IMR-90 (cell line): Measurements from ENCODE around the gene GINS1.

ENCODE experiments used
- CHD1 ChIP-seq: IDR thresholded peaks from 2 replicates; pipeline ENCODE4 v1.6.1; 2012; ENCODE audit warnings: low read depth, low read length, improper control_type of control experiment
- CTCF ChIP-seq: conservative IDR thresholded peaks from 2 replicates; pipeline ENCODE4 v1.5.1; 2012; ENCODE audit warnings: mild to moderate bottlenecking, low read depth, low read length, improper control_type of control experiment
- ELK1 ChIP-seq: fragments of 150-350 bp; IDR thresholded peaks from 2 replicates; pipeline ENCODE4 v1.6.1; 2016; ENCODE audit warnings: low read depth, mild to moderate bottlenecking, low read length, moderate library complexity, borderline replicate concordance
- MAZ ChIP-seq: IDR thresholded peaks from 2 replicates; pipeline ENCODE4 v1.6.1; 2012; ENCODE audit warnings: low read depth, mild to moderate bottlenecking, low read length, improper control_type of control experiment, moderate library complexity, borderline replicate concordance
- POLR2A ChIP-seq: IDR thresholded peaks from 2 replicates; pipeline ENCODE4 v1.6.1; 2012; ENCODE audit warnings: mild to moderate bottlenecking, low read depth, low read length
- RAD21 ChIP-seq: IDR thresholded peaks from 2 replicates; pipeline ENCODE4 v1.6.1; 2012; ENCODE audit warnings: low read length, improper control_type of control experiment
- RCOR1 ChIP-seq: IDR thresholded peaks from 2 replicates; pipeline ENCODE4 v1.6.1; 2012; ENCODE audit warnings: mild to moderate bottlenecking, low read length, improper control_type of control experiment; ENCODE audit not compliant: insufficient replicate concordance
- RFX5 ChIP-seq: IDR thresholded peaks from 2 replicates; pipeline ENCODE4 v1.8.0; 2012; ENCODE audit warnings: low read depth, mild to moderate bottlenecking, low read length, moderate library complexity
- SMC3 ChIP-seq: fragments of 150-350 bp; IDR thresholded peaks from 2 replicates; pipeline ENCODE4 v1.6.1; 2016; ENCODE audit warnings: low read depth, mild to moderate bottlenecking, antibody characterized with exemption, low read length, moderate library complexity

GRCh38 chr20:25418776-25419175, 11.3 kb downstream of the GINS1 start:
- no peak for TF ChIP-seq POLR2A
- TF ChIP-seq CTCF = no peak
- TF ChIP-seq CHD1 = no peak
- TF ChIP-seq RAD21 = no peak
- no peak for TF ChIP-seq SMC3
- no peak for TF ChIP-seq RCOR1
- TF ChIP-seq MAZ = no peak
- TF ChIP-seq ELK1 = no peak
- TF ChIP-seq RFX5 = no peak
